B cell (primary cell): Measurements from ENCODE around the gene TEDC2. TPM values are rescaled to one million over a fixed set of nuclear protein-coding genes. Genes with fewer than 3 reads are reported as not detected.
A peak's percentile ranks its signal among the peaks of the same experiment; 100 is the strongest.

Source experiments
- ATAC-seq: fragments of 200-7000 bp; cut with Tn5 transposase; one replicate; pipeline ENCODE4 v1.10.0; 2021; ENCODE audit warnings: low read depth, mild to moderate bottlenecking, moderate number of reproducible peaks, moderate library complexity
- CTCF ChIA-PET: fragments of 350-600 bp; sonication (Branson Sonifier 250); formaldehyde crosslinking; loops from one replicate; lab custom pipeline; 2021; ENCODE audit warnings: antibody characterized with exemption, inconsistent platforms; lab: Charles Lee
- POLR2A ChIA-PET: fragments of 350-600 bp; sonication (Branson Sonifier 250); formaldehyde crosslinking; loops from one replicate; lab custom pipeline; 2021; ENCODE audit warnings: antibody characterized with exemption; lab: Charles Lee
- DNase-seq: peaks from one replicate; pipeline ENCODE4 v3.0.0; 2013
- H2AFZ ChIP-seq: 2 replicates; pipeline ENCODE4 v1.6.1; 2012; ENCODE audit warnings: mild to moderate bottlenecking, low read depth, low read length; ENCODE audit not compliant: insufficient read depth, poor library complexity, severe bottlenecking
- H3K27ac ChIP-seq, 2 donors: 1 replicate in 1 of 2; 2 replicates in 1 of 2; pipeline ENCODE4 v1.5.1; 2012 to 2013; ENCODE audit warnings: low read length in 2 of 2, mild to moderate bottlenecking in 2 of 2, moderate library complexity in 1 of 2
- H3K27me3 ChIP-seq, 4 experiments: fragments of 200-600 bp in 1 of 4; sonication (generic) in 1 of 4; replicated peaks in 1 of 4; 1 replicate in 2 of 4; 2 replicates in 2 of 4; pipeline versions ENCODE4 v1.6.1 to v1.7.0; 2013 to 2016; ENCODE audit warnings: low read length in 3 of 4, mild to moderate bottlenecking in 2 of 4, mixed read lengths in 1 of 4, moderate library complexity in 1 of 4; ENCODE audit not compliant: insufficient read depth in 4 of 4, control insufficient read depth in 3 of 4; ENCODE audit errors: control extremely low read depth in 1 of 4
- H3K36me3 ChIP-seq, 2 experiments: replicated peaks in 1 of 2; 1 replicate in 1 of 2; 2 replicates in 1 of 2; pipeline versions ENCODE4 v1.6.1 to v1.7.1; 2013; ENCODE audit warnings: low read length in 1 of 2; ENCODE audit not compliant: insufficient read depth in 2 of 2, control insufficient read depth in 1 of 2; ENCODE audit errors: control extremely low read depth in 1 of 2, extremely low read depth in 1 of 2
- H3K4me1 ChIP-seq, 2 donors: fragments of 200-600 bp in 1 of 2; sonication (generic) in 1 of 2; 1 replicate in 1 of 2; 2 replicates in 1 of 2; pipeline versions ENCODE4 v1.5.1 to v1.6.1; 2013 to 2017; ENCODE audit warnings: low read length in 2 of 2; ENCODE audit not compliant: control insufficient read depth in 2 of 2, insufficient read depth in 2 of 2
- H3K4me2 ChIP-seq: replicated peaks from 2 replicates; pipeline ENCODE3; 2012; ENCODE audit warnings: mild to moderate bottlenecking, low read depth, low read length; ENCODE audit not compliant: poor library complexity, severe bottlenecking
- H3K4me3 ChIP-seq, 5 experiments: fragments of 200-600 bp in 1 of 5; sonication (generic) in 1 of 5; 1 replicate in 3 of 5; 2 replicates in 2 of 5; pipeline versions ENCODE4 v1.5.1 to v1.7.0; 2011 to 2016; ENCODE audit warnings: low read length in 4 of 5, mild to moderate bottlenecking in 4 of 5, low read depth in 2 of 5, control low read depth in 1 of 5, moderate library complexity in 1 of 5; ENCODE audit not compliant: insufficient read depth in 1 of 5; ENCODE audit errors: control extremely low read depth in 1 of 5, extremely low read depth in 1 of 5
- H3K79me2 ChIP-seq: fragments of 200-600 bp; sonication (generic); one replicate; pipeline ENCODE4 v1.6.0; 2016; ENCODE audit warnings: low read length; ENCODE audit not compliant: control insufficient read depth, insufficient read depth
- H3K9ac ChIP-seq: fragments of 200-600 bp; sonication (generic); 2 replicates; pipeline ENCODE4 v1.6.1; 2017; ENCODE audit warnings: mild to moderate bottlenecking, low read length, moderate library complexity
- H3K9me3 ChIP-seq, 3 donors: one replicate each; pipeline versions ENCODE4 v1.6.1 to v1.7.1; 2013; ENCODE audit warnings: low read length in 2 of 3; ENCODE audit not compliant: control insufficient read depth in 2 of 3, insufficient read depth in 1 of 3; ENCODE audit errors: control extremely low read depth in 1 of 3
- H4K20me1 ChIP-seq: 2 replicates; pipeline ENCODE4 v1.6.0; 2012; ENCODE audit warnings: mild to moderate bottlenecking, low read length; ENCODE audit not compliant: insufficient read depth, control insufficient read depth, poor library complexity, severe bottlenecking
- H3K27ac Mint-ChIP-seq: one replicate; pipeline ENCODE4 v1.8.0; 2021; ENCODE audit warnings: mixed read lengths
- H3K27me3 Mint-ChIP-seq: one replicate; pipeline ENCODE4 v1.8.0; 2021; ENCODE audit warnings: mixed read lengths
- H3K4me1 Mint-ChIP-seq: one replicate; pipeline ENCODE4 v1.8.0; 2021; ENCODE audit warnings: mixed read lengths
- H3K4me3 Mint-ChIP-seq: one replicate; pipeline ENCODE4 v1.8.0; 2021; ENCODE audit warnings: mixed read lengths
- H3K9me3 Mint-ChIP-seq: one replicate; pipeline ENCODE4 v1.8.0; 2022; ENCODE audit warnings: mixed read lengths; ENCODE audit not compliant: insufficient read depth
- CTCF ChIP-seq: fragments of 200-600 bp; IDR thresholded peaks from one replicate; pipeline ENCODE4 v1.8.0; 2022; ENCODE audit warnings: antibody characterized with exemption, mild to moderate bottlenecking
- EZH2 ChIP-seq: IDR thresholded peaks from 2 replicates; pipeline ENCODE4 v1.6.1; 2012; ENCODE audit warnings: borderline replicate concordance, low read depth, mild to moderate bottlenecking, moderate library complexity, low read length; ENCODE audit not compliant: insufficient read depth, poor library complexity, severe bottlenecking
- WGBS: methylation state at CpG from one replicate; pipeline ENCODE4 v1.1.5; 2013; ENCODE audit warnings: missing lambda C conversion rate; ENCODE audit not compliant: insufficient coverage; 5-methylcytosine and 5-hydroxymethylcytosine counted together
- intact Hi-C: fragments of 100-400 bp; cut with micrococcal nuclease; formaldehyde crosslinking; loops from one replicate; pipeline ENCODE4 v1.10.0; 2022
- polyA plus RNA-seq: library from polyadenylated mRNA; depleted of rRNA; stranded (reverse); fragments of >200 nt; gene quantifications from 2 replicates; pipeline ENCODE4 v1.2.3, GENCODE V29; 2012
- total RNA-seq, 2 donors: library from RNA; stranded (reverse); fragments of 120-200 nt in 1 of 2; gene quantifications; 1 replicate in 1 of 2; 2 replicates in 1 of 2; pipeline versions ENCODE4 v1.2.3 to v1.2.4, GENCODE V29; 2013 to 2022

Gene TEDC2
- total and polyA plus RNA-seq, 2 donors (not counting 1 experiment from before 2014, with no cell fraction given) = 1.1 to 2.9 TPM

- H3K4me1 Mint-ChIP-seq = peaks cover 82% of the 10 kb centered on the region
- Histone ChIP-seq H3K79me2 (peaks cover 70% of the 10 kb centered on the region), H3K9me3 (no peaks in the 10 kb centered on the region), H4K20me1 (peaks cover 34% of the 10 kb centered on the region), H2AFZ (peak overlapping the region; percentile 63), H3K4me2 (peak overlapping the region; percentile 91), H3K27me3 (no peaks in the 10 kb centered on the region), H3K36me3 (peaks cover 0 to 8% of the 10 kb centered on the region in 2 experiments), H3K4me3 (peak overlapping the region in 4 of 5 experiments; percentile 37 to 96 (median 84)), H3K27ac (peak overlapping the region; percentile 94 to 99), H3K4me1 (peaks cover 80 to 88% of the 10 kb centered on the region in 2 donors), H3K9ac (peak overlapping the region; percentile 98)
- H3K9me3 Mint-ChIP-seq = no peaks in the 10 kb centered on the region
- H3K4me3 Mint-ChIP-seq = peak overlapping the region; percentile 96
- ChIA-PET CTCF (interaction anchor here (1.0 to 1.8 kb wide), 2 partner anchors 12 to 318 kb away, joined by 4 to 5 read pairs; no protein-coding TSS in a partner anchor), POLR2A (interaction anchor here (1.5 to 3.7 kb wide), 2 partner anchors 19 to 358 kb away, joined by 3 to 25 read pairs; partner anchors contain the start of genes CEMP1 and TRAF7)
- 51% methylated on average over 13 of the region's 15 CpGs for WGBS
- peak overlapping the region; percentile 99 for H3K27ac Mint-ChIP-seq
- intact Hi-C loops = loop anchor here (1.0 kb wide), 5 partner anchors 19 to 358 kb away; partner anchors contain the start of genes MLST8 and TRAF7
- ATAC-seq (no peak), DNase-seq (no peak)
- no peak for TF ChIP-seq EZH2
- TF ChIP-seq CTCF = no peak
- no peaks in the 10 kb centered on the region for H3K27me3 Mint-ChIP-seq
Measured at GRCh38 chr16:2512735-2513404, 53.0 kb downstream of the TEDC2 start.
